Natural killer cell (primary cell): Measurements from ENCODE around the gene ZBTB46. TPM values are rescaled to one million over a fixed set of nuclear protein-coding genes. Genes with fewer than 3 reads are reported as not detected.

ENCODE experiments used
- ATAC-seq, 3 donors: fragments of 150-1000 bp in 2 of 3; fragments of 200-7000 bp in 1 of 3; cut with Tn5 transposase; 1 replicate in 1 of 3; 2 replicates in 2 of 3; pipeline ENCODE4 v1.10.0; 2021; ENCODE audit warnings: mild to moderate bottlenecking in 2 of 3, moderate library complexity in 2 of 3
- DNase-seq, 2 donors: peaks; one replicate each; pipeline versions ENCODE4 v3.0.0 to v3.0.0-alpha.2; 2013 to 2021; ENCODE audit warnings: mixed read lengths in 1 of 2
- H3K27ac ChIP-seq: one replicate; pipeline ENCODE4 v1.5.1; 2013; ENCODE audit warnings: mild to moderate bottlenecking, low read length
- H3K27me3 ChIP-seq: one replicate; pipeline ENCODE4 v1.6.1; 2013; ENCODE audit warnings: low read length; ENCODE audit not compliant: control insufficient read depth, insufficient read depth
- H3K36me3 ChIP-seq: one replicate; pipeline ENCODE4 v1.6.1; 2013; ENCODE audit warnings: low read length; ENCODE audit not compliant: control insufficient read depth, insufficient read depth
- H3K4me1 ChIP-seq: one replicate; pipeline ENCODE4 v1.6.1; 2013; ENCODE audit warnings: low read length; ENCODE audit not compliant: control insufficient read depth, insufficient read depth
- H3K4me3 ChIP-seq: one replicate; pipeline ENCODE4 v1.5.1; 2013; ENCODE audit warnings: low read length
- H3K9me3 ChIP-seq: one replicate; pipeline ENCODE4 v1.6.1; 2013; ENCODE audit warnings: low read length; ENCODE audit not compliant: control insufficient read depth, insufficient read depth
- H3K27ac Mint-ChIP-seq, 2 donors: one replicate each; pipeline ENCODE4 v1.8.0; 2022; ENCODE audit warnings: mild to moderate bottlenecking in 2 of 2, mixed read lengths in 2 of 2, moderate library complexity in 1 of 2
- H3K27me3 Mint-ChIP-seq, 2 donors: one replicate each; pipeline ENCODE4 v1.8.0; 2022; ENCODE audit warnings: low read depth in 2 of 2, mixed read lengths in 2 of 2
- H3K36me3 Mint-ChIP-seq: one replicate; pipeline ENCODE4 v1.8.0; 2022; ENCODE audit warnings: mixed read lengths
- H3K4me1 Mint-ChIP-seq, 2 donors: one replicate each; pipeline ENCODE4 v1.8.0; 2022; ENCODE audit warnings: mixed read lengths in 2 of 2
- H3K4me3 Mint-ChIP-seq: one replicate; pipeline ENCODE4 v1.8.0; 2022; ENCODE audit warnings: mild to moderate bottlenecking, moderate library complexity, mixed read lengths
- H3K9me3 Mint-ChIP-seq, 2 donors: one replicate each; pipeline ENCODE4 v1.8.0; 2022; ENCODE audit warnings: mixed read lengths in 2 of 2
- CTCF ChIP-seq: fragments of 200-600 bp; IDR thresholded peaks from one replicate; pipeline ENCODE4 v1.8.0; 2022; ENCODE audit warnings: antibody characterized with exemption
- WGBS: methylation state at CpG from one replicate; pipeline ENCODE4 v1.1.7; 2013; ENCODE audit warnings: missing lambda C conversion rate; ENCODE audit not compliant: insufficient coverage; 5-methylcytosine and 5-hydroxymethylcytosine counted together
- intact Hi-C: fragments of 100-400 bp; cut with micrococcal nuclease; formaldehyde crosslinking; loops from one replicate; pipeline ENCODE4 v1.14.2; 2022
- total RNA-seq, 4 donors: library from RNA; stranded (reverse); fragments of 120-200 nt in 1 of 4; gene quantifications; one replicate each; pipeline versions ENCODE4 v1.2.3 to v1.2.4, GENCODE V29; 2013 to 2022

ZBTB46 gene
- total RNA-seq, 3 donors from 2014 or later (not counting 1 experiment from before 2014, with no cell fraction given) = 1.1 TPM

- ATAC-seq (no peak), DNase-seq (no peak)
- Histone ChIP-seq H3K36me3 (peaks cover 20% of the 10 kb centered on the region), H3K4me3 (no peak overlapping the region), H3K4me1 (no peaks in the 10 kb centered on the region), H3K27me3 (no peaks in the 10 kb centered on the region), H3K27ac (no peak overlapping the region), H3K9me3 (peaks cover 7% of the 10 kb centered on the region)
- peak overlapping the region in 1 of 2 donors; percentile 30 for H3K27ac Mint-ChIP-seq
- no peak overlapping the region for H3K4me3 Mint-ChIP-seq
- intact Hi-C loops = no loop called here
- 95% methylated on average over 1 of the region's 2 CpGs for WGBS
- peaks cover 0 to 4% of the 10 kb centered on the region in 2 donors for H3K9me3 Mint-ChIP-seq
- peaks cover 23% of the 10 kb centered on the region for H3K36me3 Mint-ChIP-seq
- peaks cover 27 to 33% of the 10 kb centered on the region in 2 donors for H3K4me1 Mint-ChIP-seq
- TF ChIP-seq CTCF = no peak
- H3K27me3 Mint-ChIP-seq = no peaks in the 10 kb centered on the region
Observed at GRCh38 chr20:63718996-63719395, 112.1 kb downstream of the ZBTB46 start.

DNA sequence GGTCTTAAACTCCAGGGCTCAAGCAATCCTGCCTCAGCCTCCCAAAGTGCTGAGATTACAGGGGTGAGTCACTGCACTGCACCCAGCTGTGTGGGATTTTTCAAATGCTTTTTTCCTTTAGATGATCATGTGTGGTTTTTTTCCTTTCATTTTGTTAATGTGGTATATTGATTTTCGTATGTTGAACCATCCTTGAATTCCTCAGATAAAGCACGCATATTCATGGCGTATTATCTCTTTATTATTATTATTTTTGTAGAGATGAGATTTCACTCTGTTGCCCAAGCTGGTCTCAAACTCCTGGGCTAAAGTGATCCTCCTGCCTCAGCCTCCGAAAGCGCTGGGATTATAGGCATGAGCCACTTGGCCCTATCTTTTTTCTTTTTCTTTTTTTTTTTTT, 116.2 kb downstream of the ZBTB46 start:
- H3K36me3 ChIP-seq = peaks cover 17% of the 10 kb centered on the region
- DNase-seq (no peak), ATAC-seq (no peak)
- Mint-ChIP-seq H3K9me3 (peaks cover 0 to 4% of the 10 kb centered on the region in 2 donors), H3K27me3 (no peaks in the 10 kb centered on the region), H3K36me3 (peaks cover 23% of the 10 kb centered on the region), H3K27ac (no peak overlapping the region), H3K4me1 (peaks cover 39 to 41% of the 10 kb centered on the region in 2 donors), H3K4me3 (no peak overlapping the region)
- H3K4me1 ChIP-seq = no peaks in the 10 kb centered on the region
- peaks cover 7% of the 10 kb centered on the region for H3K9me3 ChIP-seq
- H3K4me3 ChIP-seq = no peak overlapping the region
- H3K27ac ChIP-seq = no peak overlapping the region
- WGBS = 100% methylated on average over 2 of the region's 5 CpGs
- H3K27me3 ChIP-seq = no peaks in the 10 kb centered on the region
- intact Hi-C loops = no loop called here
- TF ChIP-seq CTCF = no peak

DNA sequence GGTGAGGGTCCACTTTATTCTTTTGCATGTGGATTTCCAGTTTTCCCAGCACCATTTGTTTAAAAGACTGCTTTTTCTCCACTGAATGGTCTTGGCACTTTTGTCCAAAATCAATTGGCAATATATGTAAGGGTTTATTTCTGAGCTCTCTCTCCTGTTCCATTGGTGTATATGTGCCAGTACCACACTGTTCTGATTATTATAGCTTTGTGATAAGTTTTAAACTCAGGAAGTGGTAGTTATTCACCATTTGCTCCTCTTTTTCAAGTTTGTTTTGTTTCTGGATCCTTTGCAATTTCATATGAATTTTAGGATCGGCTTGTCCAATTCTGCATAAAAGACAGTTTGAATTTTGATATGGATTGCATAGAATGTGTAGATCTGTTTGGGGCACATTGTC, 118.9 kb downstream of the ZBTB46 start:
- Mint-ChIP-seq H3K9me3 (no peaks in the 10 kb centered on the region), H3K4me3 (no peak overlapping the region), H3K27ac (peak overlapping the region in 1 of 2 donors; percentile 31), H3K27me3 (no peaks in the 10 kb centered on the region), H3K36me3 (peaks cover 13% of the 10 kb centered on the region), H3K4me1 (peaks cover 41 to 45% of the 10 kb centered on the region in 2 donors)
- Histone ChIP-seq H3K36me3 (peaks cover 13% of the 10 kb centered on the region), H3K4me3 (no peak overlapping the region), H3K4me1 (peaks cover 15% of the 10 kb centered on the region), H3K27me3 (no peaks in the 10 kb centered on the region), H3K27ac (no peak overlapping the region), H3K9me3 (peaks cover 7% of the 10 kb centered on the region)
- no peak for ATAC-seq
- no peak for DNase-seq
- intact Hi-C loops = no loop called here
- no peak for TF ChIP-seq CTCF
- 100% methylated on average over 1 of the region's 1 CpG for WGBS

GRCh38 chr20:63711085-63711645, 119.9 kb downstream of the ZBTB46 start:
- peaks cover 25% of the 10 kb centered on the region for H3K4me1 ChIP-seq
- ATAC-seq (no peak), DNase-seq (no peak)
- no peak overlapping the region for H3K27ac ChIP-seq
- H3K4me3 ChIP-seq = no peak overlapping the region
- no peak for TF ChIP-seq CTCF
- peaks cover 7% of the 10 kb centered on the region for H3K9me3 ChIP-seq
- no peaks in the 10 kb centered on the region for H3K27me3 Mint-ChIP-seq
- H3K4me3 Mint-ChIP-seq = peak overlapping the region; percentile 79
- H3K36me3 Mint-ChIP-seq = peaks cover 13% of the 10 kb centered on the region
- peaks cover 45 to 50% of the 10 kb centered on the region in 2 donors for H3K4me1 Mint-ChIP-seq
- 89% methylated on average over 12 of the region's 12 CpGs for WGBS
- no peaks in the 10 kb centered on the region for H3K9me3 Mint-ChIP-seq
- no peaks in the 10 kb centered on the region for H3K27me3 ChIP-seq
- H3K27ac Mint-ChIP-seq = no peak overlapping the region
- peaks cover 13% of the 10 kb centered on the region for H3K36me3 ChIP-seq
- intact Hi-C loops = no loop called here
